PFSK-1 (cell line): ENCODE data around the gene CASD1.

Source experiments
- POLR2AphosphoS5 ChIP-seq: IDR thresholded peaks from 2 replicates; pipeline ENCODE4 v1.6.1; 2012; ENCODE audit warnings: low read depth, mild to moderate bottlenecking, control low read depth, low read length, moderate library complexity
- SIN3A ChIP-seq: IDR thresholded peaks from 2 replicates; pipeline ENCODE4 v1.6.1; 2012; ENCODE audit warnings: mild to moderate bottlenecking, low read length, moderate library complexity, borderline replicate concordance; ENCODE audit not compliant: insufficient read depth

DNA sequence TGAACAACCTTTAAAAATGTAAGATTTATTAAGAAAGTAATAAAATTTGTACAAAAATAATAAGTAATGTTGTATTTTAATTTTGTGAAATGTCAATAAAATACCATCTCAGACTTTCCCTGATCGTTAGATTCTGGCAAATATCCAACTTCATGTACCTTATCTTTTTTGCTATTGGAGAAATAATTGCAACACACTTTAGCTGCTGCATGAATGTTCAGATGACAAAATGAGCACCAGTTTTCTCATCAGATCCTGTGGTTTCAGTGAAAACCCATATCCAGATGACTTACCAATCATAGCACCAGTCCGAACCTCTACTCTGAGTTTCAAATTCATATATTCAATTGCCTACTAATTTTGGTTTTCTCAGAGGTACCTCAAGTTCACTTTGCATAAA lies 69.9 kb downstream of the CASD1 start:
- TF ChIP-seq SIN3A (no peak), POLR2AphosphoS5 (no peak)
